A204.1 (cell line): ENCODE data around the gene RSPH10B.
"Not testable (repeated sequence)": the region's sequence is repeated elsewhere in the genome, so short reads cannot be mapped to it uniquely, and the experiment has no call there.

Source experiments
- FAIRE-seq: peaks from 2 replicates; lab custom pipeline; 2012; peaks lifted over from hg19 to GRCh38; lab: Jason Lieb, UNC

The RSPH10B gene

DNA sequence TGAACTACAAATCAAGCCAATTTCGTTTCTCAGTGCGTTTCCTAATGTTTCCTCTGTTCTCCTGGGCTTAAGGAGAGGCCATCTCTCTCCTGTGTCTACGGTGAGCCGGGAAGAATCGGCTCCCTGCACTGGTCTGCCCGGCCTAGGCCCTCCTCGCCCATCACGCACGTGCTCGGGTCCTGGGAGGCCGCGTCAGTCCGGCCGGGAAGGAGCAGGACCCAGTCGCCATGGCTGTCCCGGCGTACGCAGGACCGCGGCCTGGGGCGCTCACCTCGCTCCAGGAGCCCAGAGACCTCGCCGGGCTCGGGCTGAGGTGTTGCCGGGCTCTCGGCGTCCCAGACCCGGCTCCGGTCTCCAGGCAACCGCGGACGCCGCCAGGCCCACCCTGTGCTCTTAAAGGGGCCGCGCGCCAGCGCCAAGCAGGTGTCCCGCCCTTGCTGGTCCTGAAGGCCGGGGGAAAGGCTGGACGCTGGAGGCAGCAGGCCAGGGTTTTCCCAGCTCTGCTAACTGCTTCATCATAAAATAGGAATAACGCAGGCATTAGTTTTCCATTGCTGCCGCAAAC, at the start of gene RSPH10B:
Gene RSPH10B (minus strand): TSS at position 343 of the 565 bp plus-strand sequence. CDS start 3,573 bp downstream, outside the sequence.
- FAIRE-seq = not testable (repeated sequence)

DNA sequence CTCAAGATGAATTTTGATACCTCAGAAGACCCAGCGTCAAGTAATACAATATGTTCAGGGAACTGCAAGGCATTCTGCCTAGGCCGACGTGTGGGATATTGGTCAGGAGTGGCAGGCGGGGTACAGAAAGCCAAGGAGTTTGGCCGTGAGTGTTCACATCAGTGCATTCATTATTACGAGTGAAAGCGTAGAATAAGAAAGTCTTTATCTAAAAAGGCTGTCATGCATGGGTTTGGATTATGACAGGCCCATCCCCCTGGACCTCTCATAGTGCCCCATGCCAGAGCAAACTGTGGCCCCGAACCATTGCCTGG, 46.1 kb upstream of the RSPH10B start:
- FAIRE-seq = no peak

DNA sequence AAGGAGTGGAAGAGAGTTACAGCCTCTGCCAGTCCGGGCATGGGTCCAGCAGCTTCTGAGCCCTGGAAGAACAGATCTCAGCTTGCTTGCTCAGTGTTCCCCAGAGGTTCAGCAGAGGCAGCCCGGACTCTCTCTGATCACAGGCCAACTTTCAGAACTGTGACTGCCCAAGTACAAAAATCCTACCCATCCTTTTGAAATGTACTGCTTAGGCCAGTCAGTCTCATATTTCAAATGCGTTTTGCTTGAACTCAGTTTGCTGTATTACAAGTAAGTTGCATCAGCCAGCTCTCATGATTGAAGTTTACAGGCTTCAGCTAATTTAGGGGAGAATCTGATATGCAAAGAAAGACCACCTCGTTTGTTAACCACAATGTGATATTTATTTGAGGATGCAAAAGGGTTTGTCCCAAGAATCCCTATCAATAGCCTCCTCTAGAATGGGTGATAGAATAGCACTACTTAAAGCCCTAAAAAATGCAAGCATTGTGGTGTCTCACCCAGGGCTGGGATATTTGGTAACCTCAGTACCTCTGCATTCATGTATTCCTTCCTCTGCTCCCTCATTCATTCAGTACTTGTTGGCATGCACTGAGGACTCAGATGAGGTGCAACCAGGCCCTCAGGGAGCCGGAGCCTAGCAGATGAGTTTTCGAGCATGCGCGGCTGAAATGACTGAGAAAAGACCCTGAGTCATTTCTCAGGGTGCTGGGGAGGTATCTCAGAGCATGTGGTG, 45.6 kb upstream of the RSPH10B start:
- no peak for FAIRE-seq

DNA sequence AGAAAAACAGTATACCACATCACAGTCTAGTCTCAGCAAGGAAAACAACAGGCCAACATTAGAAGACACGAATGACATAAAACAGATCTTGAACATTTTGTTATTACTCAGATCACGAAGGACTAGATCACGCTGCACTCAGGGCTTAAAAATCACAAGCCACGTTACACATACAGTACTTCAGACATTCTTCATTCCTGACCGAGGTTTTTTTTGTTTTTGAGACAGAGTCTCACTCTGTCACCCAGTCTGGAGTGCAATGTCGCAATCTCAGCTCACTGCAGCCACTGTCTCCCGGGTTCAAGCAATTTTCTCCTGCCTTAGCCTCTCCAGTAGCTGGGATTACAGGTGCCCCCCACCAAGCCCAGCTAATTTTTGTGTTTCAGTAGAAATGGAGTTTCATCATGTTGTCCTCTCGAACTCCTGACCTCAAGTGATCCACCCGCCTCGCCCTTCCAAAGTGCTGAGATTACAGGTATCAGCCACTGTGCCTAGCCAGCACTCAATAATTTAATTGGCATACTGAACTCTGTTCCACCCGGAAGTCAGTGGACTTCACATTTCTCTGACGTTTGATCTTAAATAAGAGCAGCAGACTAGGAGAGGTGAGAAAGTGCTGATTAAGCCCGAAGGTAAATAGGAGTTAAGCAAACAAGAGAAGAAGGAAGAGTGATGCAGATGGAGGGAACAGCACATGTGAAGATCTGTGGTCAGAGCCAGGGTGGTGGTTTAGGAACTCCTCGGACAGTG, 42.0 kb upstream of the RSPH10B start:
- no peak for FAIRE-seq

DNA sequence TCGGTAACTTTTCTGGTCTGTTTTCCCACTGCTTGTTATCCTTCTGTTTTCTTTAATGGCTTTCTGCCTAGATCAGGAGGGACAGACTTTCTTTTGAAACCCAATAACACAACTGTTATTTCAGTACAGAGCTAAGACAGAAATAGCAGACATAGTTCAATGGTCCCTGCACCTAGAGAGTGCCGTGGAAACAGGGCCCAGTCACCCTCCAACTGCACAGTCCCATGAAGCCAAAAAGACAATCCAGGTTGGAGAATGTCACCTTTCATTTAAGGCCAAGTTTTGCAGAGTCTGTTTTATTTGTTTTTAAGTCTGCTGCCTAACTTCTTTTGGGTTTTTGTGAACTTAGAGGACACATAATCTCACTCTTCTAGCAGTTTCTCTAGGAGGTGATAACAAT, 41.1 kb upstream of the RSPH10B start:
- FAIRE-seq = no peak

DNA sequence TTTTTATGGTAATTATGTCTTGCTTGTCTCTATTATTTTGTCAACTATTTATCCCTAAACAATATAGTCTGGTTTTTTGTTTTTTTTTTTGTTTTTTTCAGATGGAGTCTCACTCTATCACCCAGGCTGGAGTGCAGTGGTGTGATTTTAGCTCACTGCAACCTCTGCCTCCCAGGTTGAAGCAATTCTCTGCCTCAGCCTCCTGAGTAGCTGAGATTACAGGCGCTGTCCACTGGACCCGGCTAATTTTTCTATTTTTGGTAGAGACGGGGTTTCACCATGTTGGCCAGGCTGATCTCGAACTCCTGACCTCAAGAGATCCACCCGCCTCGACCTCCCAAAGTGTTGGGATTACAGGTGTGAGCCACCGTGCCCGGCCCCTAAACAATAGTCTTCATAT, 39.9 kb upstream of the RSPH10B start:
- FAIRE-seq = not testable (repeated sequence)

DNA sequence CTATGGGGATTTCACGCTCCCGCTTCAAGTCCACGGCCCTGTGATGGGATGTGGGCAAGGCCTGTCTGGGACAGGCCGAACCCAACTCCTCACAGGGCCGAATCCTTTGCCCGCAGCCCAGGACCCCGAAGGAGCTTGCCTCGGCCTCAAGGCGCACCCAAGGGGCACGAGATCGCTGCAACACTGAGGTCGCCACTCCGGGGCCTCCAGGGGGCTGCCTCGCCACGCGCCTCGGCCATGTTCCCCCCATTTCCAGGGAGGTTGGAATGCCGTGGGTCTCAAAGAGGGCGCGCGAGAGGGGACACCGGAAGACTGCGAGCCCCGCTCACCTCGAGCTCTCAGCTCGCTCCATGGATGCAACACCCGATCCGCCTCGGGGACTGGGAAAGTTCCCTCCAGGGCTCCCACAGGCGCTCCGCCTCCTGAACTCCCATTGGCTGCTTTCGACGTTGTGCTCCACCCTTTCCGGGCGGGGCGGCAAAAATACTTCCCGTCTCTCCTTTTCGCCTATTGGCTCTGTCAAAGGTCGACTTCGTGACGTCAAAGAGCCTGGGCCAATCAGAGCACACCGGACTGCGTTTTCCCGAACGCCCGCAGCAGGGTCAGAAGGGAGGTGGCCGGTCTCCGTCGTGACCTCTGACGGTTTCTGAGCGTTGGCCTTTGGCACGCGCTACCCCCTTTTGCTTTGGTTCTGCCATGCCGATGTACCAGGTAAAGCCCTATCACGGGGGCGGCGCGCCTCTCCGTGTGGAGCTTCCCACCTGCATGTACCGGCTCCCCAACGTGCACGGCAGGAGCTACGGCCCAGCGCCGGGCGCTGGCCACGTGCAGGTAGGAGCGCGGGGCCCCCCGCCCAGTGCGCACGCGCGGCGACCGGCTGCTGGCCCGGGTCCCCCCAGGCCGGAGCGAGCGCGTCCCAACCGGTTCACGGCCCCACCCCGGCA, 38.5 kb upstream of the RSPH10B start, which contains the start of the genes AIMP2 and PMS2:
Gene AIMP2 (plus strand): TSS at position 605 of the 944 bp plus-strand sequence. CDS start 92 bp downstream, at position 697.
Gene PMS2 (minus strand): TSS at position 382 of the 944 bp plus-strand sequence. CDS start 30 bp downstream, at position 352.
- peak; percentile 97 for FAIRE-seq

DNA sequence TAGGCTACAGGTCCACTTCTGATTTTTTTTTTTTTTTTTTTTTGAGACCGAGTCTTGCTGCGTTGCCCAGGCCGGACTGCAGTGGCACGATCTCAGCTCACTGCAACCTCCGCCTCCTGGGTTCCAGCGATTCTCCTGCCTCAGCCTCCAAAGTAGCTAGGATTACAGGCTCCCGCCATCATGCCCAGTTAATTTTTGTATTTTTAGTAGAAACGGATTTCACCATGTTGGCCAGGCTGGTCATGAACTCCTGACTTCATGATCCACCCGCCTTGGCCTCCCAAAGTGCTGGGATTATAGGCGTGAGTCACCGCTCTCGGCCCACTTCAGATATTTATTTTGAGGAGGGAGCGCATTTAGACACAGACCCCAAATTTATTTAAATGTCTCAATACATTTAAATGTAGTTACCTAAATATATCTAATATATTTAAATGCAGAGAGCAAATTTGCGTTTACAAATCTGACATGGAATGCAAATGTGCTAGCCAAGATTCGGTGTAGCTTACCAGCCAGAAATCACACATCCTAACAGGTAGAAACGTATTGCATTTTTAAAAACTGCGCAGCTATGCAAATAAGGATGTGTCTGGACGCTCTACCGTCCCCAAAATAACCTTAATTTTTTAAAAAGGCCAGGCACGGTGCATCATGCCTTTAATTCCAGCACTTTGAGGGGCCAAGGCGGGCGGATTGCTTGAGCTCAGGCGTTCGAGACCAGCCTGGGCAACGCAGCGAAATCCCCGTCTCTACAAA, 37.5 kb upstream of the RSPH10B start:
- FAIRE-seq = not testable (repeated sequence)

DNA sequence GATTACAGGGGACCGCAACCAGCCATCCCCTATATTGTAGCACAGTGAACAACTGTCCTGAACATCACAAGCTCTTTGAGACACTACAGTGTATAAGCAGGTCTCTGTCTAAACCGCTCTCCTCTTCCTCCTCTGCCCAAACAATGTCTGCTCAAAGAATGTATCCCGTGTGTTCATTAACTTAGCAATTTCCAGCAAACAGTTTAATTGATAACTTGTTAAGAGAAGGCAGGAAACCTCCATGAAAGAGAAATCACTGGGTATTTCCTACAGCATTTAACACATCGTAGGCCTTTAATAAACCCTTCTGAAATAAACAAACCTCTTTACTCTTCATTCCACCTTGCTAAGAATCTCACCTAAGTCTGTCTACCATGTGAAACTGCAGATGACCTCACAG, 36.9 kb upstream of the RSPH10B start:
- FAIRE-seq = no peak

DNA sequence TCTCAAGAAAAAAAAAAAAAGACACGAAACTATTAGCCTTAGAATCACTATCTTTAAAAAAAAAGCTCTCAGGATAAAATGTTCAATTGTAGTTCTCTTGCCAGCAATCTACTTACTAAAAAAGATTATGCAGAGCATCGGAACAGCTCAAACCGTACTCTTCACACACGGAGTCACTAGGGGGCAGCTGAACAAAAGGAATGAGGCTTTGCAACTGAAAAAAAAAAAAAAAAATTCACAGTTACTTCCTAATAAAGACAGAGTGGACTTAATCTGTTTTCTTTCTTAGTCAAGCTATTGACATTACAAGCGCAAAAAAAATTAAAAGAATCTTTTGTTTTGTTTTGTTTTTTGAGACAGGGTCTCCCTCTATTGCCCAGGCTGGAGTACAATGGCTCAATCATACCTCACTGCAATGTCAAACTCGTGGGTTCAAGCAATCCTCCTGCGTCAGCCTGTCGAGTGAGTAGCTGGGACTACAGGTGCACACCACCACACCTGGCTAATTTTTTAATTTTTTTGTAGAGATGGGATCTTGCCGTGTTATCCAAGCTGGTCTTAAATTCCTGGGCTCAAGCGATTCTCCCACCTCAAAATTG, 26.8 kb upstream of the RSPH10B start:
- peak; percentile 94 for FAIRE-seq

DNA sequence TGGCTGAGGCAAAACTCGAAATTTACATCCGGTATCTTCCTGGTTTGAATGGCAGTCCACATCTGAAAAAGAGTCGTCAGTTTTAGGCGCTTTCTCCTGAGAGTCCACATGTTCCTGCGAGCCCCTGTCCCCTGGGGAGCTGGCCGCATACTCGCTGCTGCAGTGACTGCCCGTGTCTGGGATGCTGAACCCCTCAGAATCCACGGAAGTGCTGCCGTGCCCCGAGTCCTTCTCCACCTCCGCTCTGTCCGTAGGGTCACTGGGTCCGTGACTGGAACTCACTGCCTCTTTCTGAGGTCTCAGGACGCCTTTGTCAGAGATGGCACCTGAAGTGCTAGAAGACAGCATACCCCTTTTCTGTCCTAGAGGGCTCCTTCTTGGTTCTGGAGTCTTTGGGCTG, 16.6 kb upstream of the RSPH10B start:
- not testable (repeated sequence) for FAIRE-seq

DNA sequence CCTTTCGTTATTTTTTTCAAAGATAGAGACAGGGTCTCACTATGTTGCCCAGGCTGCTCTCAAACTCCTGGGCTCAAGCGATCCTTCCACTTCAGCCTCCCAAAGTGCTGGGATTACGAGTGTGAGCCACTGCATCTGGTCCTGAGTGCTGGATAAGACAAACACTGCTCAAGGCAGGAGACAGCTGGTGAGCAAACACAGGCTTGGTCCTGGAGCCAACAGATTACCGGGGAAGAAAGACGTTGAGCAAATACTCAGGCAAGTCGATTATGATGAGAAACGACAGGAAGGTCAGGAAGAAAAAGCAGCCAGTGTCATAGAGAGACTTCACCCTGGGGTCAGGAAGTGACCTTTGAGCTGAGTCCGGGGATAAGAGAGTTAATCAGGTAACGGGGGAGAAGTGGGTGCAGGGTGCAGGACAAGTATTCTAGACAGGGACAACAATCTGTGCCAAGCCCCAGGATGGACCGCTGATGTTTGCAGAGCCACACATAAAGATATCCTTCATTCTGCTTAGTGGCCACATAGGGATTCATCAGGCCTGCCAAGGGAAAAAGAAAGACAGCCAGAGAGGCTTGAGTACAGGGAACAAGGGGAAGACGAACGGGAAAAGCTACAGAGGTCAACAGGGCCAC, 9.3 kb upstream of the RSPH10B start:
- not testable (repeated sequence) for FAIRE-seq

DNA sequence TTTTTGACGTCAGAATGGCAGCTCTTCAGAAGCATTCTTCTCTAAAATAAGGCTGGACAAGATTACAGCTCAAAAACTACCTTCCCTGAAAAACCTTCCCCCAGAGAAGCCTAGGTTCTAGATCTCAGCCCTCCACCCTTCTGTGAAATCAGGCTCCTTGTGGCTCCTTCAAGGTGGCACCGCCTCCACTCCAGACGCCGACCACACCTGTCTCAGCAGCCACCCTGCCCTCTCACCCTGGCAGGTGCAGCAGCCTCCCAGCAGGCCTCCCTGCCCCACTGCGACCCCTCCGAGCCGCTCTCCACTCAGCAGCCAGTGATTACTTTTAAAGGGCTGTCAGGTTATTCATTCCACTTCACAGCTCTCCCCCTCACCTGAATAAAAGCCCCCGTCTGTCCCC, 3.1 kb upstream of the RSPH10B start:
- not testable (repeated sequence) for FAIRE-seq

DNA sequence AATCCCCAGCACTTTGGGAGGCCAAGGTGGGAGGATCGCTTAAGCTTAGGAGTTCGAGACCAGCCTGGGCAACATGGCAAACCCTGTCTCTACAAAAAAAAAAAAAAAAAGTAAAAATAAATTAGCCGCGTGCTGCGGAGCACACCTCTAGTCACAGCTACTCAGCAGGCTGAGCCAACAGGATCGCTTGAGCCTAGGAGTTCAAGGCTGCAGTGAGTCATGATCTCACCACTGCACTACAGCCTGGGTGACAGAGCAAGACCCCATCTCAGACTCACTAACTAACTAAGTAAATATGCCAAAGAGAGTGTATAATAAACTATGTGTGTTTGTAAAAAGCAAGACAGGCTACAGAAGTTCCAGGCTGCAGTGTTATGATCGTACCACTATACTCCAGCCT, 6.7 kb downstream of the RSPH10B start:
- not testable (repeated sequence) for FAIRE-seq

DNA sequence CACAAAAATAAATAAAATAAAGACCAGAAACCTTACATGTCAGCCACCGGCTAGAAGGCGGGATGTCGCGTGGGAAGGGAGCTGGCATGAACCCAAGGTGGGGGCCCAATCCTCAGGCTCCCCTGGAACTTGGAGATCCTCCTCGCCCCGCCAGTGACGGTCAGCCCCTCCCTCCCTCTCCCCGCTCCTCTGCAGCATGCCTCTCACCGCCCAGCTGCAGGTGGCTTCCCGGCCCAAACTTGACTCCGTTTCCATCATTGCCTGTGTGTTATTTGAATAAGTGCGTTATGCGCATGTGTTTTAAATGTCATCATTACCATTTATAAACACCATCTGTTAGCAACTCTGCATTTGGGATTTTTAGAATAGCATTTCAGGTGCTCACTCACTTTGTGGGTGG, 7.3 kb downstream of the RSPH10B start:
- not testable (repeated sequence) for FAIRE-seq

DNA sequence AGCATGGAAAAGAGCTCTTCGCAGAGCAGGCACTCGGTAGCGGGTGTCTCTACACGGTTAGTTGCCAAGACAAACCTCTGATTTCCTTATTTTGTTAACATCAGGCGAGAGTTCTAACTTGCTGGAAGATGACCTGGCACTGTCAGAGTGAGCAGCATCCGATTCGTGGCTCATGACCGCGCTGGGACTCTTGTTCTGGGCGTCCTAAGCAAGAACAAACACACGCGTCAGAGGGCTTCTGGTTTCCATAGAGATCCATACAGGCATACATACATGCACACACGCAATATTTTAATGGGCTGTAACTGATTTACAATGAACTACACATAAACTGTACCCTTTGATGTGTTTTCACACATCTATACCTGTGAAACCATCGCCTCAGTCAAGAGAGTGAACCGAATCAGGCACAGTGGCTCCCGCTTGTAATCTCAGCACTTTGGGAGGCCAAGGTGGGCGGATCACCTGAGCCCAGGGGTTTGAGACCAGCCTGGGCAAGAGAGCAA, 35.5 kb downstream of the RSPH10B start:
- FAIRE-seq = not testable (repeated sequence)

DNA sequence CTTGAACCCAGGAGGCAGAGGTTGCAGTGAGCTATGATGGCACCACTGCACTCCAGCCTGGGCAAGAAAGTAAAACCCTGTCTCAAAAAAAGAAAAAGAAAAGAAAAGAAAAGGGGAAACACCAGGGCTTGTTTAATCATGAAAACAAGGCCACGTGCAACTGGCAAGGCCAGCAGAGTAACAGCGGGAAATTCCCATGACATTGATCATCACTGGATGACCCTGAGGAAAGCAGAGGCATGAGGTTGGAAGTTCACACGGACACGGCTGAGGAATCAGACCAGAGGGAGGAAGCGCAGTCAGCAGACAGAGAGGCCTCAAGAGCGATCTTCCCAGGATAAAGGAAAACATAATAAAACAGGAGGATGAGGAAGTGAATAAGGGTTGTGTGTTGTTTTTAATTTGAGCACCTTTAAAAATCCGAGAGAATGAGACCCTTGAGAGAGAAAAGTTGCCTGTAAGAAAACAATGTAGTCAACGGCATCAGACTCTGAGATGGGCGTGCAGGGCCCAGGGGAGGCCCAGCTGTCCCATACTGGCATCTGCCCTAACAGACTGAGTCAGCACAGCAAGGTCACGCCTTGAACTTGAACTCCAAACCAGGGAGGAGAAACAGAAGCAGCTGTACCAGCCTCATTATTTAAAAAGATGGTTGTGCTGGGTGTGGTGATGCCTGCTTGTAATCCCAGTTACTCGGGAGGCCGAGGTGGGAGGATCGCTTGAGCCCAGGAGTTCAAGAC, 38.4 kb downstream of the RSPH10B start:
- not testable (repeated sequence) for FAIRE-seq

DNA sequence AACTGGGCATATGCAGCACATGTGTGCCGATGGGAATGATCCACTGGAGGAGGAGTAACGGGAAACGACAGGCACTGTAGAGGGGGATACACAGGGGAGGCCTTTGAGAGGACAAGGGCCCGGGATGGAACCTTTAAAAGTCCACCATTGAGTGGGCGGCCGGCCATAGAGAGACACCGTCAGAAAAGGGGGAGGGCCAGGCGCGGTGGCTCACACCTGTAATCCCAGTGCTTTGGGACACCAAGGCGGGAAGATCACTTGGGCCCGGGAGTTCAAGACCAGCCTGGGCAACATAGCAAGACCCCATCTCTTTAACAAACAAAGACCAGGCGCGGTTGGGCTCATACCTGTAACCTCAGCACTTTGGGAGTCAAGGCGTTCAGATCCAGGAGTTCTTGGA, 39.2 kb downstream of the RSPH10B start:
- not testable (repeated sequence) for FAIRE-seq

DNA sequence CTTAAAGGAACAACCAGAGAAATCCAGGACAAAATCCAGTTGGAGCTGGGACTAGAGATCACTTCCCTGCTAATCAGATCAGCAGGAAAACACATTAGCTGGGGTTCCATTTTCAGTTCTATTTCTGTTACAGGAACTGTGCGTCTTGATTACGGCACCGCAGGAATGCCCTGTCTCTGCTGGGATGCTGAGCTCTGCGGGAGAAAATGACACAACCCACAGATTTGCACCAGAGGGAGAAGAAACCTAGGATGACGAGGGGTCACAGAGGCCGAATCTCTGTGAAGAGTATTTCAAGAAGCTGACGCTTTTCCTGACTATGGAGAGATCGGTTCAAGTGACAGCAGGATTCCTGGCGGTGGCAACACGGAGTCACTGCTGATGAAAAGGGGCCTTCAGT, 40.2 kb downstream of the RSPH10B start:
- not testable (repeated sequence) for FAIRE-seq
